ENCODE data around the gene FCHSD2.

- TF ChIP-seq CTCF (IDR thresholded peaks at IDR 0.05; ENCODE audit: low read depth, low read length) = no peak
- no peak for TF ChIP-seq MYC (IDR thresholded peaks at IDR 0.05; ENCODE audit: low read depth, low read length)
- TF ChIP-seq POLR2A (IDR thresholded peaks at IDR 0.05; ENCODE audit: extremely low read depth, insufficient read length) = no peak
Measured at GRCh38 chr11:73162196-73162740, 20.1 kb upstream of the FCHSD2 start.

Data from NB4 (cell line).